Measurements from ENCODE around the gene RGPD8. TPM values are rescaled to one million over a fixed set of nuclear protein-coding genes. Genes with fewer than 3 reads are reported as not detected.
"Not testable (repeated sequence)": the region's sequence is repeated elsewhere in the genome, so short reads cannot be mapped to it uniquely, and the experiment has no call there.

Gene RGPD8
- total RNA-seq: 10 to 100 TPM in 3 of 6 donors, 1 to 10 TPM in 3; 3.5 to 15.4 (median 11.2) TPM
- polyA plus RNA-seq: 1 to 10 TPM in 1 of 2 donors, under 1 TPM in 1; 0.99 to 1.4 TPM

DNA sequence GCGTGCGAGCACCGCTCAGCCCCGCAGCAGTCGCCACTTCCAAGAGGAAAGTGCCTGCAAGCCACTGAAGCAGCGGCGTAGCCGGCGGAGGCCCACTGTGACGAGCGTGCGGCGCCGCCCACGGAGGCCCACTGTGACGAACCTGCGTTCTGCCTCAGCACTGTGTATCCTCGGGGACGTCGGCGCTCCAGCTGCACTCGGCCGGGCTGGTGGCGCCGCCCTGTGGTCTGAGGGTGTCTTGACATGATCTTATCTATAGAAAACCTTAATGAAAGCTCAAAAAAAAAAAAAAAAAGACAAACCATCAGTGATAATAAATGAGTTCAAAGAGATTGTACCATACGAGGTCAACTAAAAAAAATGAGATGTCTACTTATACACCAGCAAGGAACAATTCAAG is at the start of gene RGPD8:
TSS of gene RGPD8 (minus strand) at position 166 of the 400 bp plus-strand sequence. CDS start 192 bp downstream, outside the sequence.
- FAIRE-seq (peak; percentile 99), ATAC-seq (peak; percentile 98 to 100 (median 99)), DNase-seq (peak; percentile 76 to 95 (median 92))
- H3K27me3 ChIP-seq; H3K9me3 ChIP-seq; H3K36me3 ChIP-seq; H3K4me1 ChIP-seq; intact Hi-C loops (cut with DNase I): not testable (repeated sequence)
- H3K27ac ChIP-seq: peak within 1 kb of the TSS in 3 of 4 donors; percentile 51 to 81 (median 57)
- 0 to 1% methylated on average over 12 to 17 of the region's 26 CpGs for WGBS, 2 donors
- TF ChIP-seq, protein P1, sequence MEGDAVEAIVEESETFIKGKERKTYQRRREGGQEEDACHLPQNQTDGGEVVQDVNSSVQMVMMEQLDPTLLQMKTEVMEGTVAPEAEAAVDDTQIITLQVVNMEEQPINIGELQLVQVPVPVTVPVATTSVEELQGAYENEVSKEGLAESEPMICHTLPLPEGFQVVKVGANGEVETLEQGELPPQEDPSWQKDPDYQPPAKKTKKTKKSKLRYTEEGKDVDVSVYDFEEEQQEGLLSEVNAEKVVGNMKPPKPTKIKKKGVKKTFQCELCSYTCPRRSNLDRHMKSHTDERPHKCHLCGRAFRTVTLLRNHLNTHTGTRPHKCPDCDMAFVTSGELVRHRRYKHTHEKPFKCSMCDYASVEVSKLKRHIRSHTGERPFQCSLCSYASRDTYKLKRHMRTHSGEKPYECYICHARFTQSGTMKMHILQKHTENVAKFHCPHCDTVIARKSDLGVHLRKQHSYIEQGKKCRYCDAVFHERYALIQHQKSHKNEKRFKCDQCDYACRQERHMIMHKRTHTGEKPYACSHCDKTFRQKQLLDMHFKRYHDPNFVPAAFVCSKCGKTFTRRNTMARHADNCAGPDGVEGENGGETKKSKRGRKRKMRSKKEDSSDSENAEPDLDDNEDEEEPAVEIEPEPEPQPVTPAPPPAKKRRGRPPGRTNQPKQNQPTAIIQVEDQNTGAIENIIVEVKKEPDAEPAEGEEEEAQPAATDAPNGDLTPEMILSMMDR (IDR thresholded peaks at IDR 0.05): peak; percentile 29 to 38 (median 35)
- H3K4me3 ChIP-seq: peak within 1 kb of the TSS; percentile 22 to 58 (median 45)

DNA sequence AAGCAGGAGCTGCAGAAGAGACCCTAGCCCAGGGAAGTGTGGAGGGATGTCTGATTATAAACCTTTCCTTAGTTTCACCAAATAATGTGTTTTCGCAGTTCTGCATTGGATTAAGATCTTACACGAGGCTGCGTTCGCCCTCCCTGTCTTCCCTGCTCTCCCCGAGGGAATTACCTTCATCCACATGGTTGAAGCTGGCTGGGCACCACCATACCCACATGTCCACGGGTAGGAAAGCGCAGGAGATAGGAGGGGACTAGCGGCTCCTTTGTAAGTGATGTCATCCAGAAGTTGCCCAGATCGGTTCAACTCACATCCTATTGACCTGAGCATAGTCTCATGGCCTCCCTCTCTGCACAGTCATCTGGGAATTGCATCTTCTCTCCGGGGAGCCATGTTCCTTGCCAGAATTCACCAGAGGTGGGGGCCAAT is 49.6 kb upstream of the RGPD8 start:
- 4 to 9% methylated on average over 10 of the region's 10 CpGs for WGBS, 2 donors
- FAIRE-seq: no peak
- no peaks in the 10 kb centered on the region for H3K27me3 ChIP-seq
- peak overlapping the region in 3 of 4 donors; percentile 57 to 66 (median 61) for H3K27ac ChIP-seq
- ATAC-seq: no peak
- peaks cover 3 to 13% (median 7%) of the 10 kb centered on the region in 3 donors for H3K4me1 ChIP-seq
- H3K36me3 ChIP-seq: no peaks in the 10 kb centered on the region
- TF ChIP-seq, protein P1 (IDR thresholded peaks at IDR 0.05): no peak
- DNase-seq: no peak
- intact Hi-C loops (cut with DNase I): loop anchor here in 1 of 3 donors (10.0 kb wide), 1 partner anchor 102 kb away; the partner anchor contains the start of gene CHCHD5
- peak overlapping the region; percentile 64 to 73 (median 70) for H3K4me3 ChIP-seq
- H3K9me3 ChIP-seq: no peaks in the 10 kb centered on the region

DNA sequence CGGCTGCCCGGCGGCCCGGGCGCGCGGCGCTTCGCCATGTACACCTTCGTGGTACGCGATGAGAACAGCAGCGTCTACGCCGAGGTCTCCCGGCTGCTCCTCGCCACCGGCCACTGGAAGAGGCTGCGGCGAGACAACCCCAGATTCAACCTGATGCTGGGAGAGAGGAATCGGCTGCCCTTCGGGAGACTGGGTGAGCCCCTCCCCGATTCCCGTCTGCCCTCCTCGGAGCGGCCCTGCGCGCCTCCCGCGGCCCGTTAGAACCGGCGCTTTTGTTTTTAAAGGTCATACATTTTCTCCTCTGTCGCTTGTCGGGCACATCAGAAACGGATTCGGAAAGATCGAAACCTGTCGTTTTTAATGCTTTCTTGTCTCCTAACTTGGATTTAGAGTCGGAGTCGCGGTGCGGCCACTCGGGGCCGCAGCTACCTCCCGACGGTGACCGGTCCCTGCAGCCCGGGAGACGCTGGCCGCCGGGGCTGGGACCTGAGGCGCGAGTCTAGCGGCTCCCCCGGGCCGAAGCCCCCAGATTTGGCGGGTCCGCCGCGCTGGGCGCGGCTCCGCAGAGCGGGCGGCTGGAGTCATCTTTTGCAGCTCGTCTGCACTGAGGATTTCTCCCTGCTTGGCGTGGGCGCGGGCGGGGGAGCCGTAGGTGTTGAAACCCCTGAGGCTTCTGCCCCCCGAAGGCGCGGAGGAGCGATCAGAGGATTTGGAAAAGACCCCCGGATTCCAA is 49.0 kb upstream of the RGPD8 start:
- intact Hi-C loops (cut with DNase I): loop anchor here in 1 of 3 donors (10.0 kb wide), 1 partner anchor 102 kb away; the partner anchor contains the start of gene CHCHD5
- FAIRE-seq: no peak
- Histone ChIP-seq H3K36me3 (no peaks in the 10 kb centered on the region), H3K27ac (peak overlapping the region; percentile 57 to 67 (median 64)), H3K4me1 (peaks cover 3 to 13% (median 7%) of the 10 kb centered on the region in 3 donors), H3K27me3 (no peaks in the 10 kb centered on the region), H3K4me3 (peak overlapping the region; percentile 64 to 73 (median 70)), H3K9me3 (no peaks in the 10 kb centered on the region)
- DNase-seq: peak; percentile 13 to 73 (median 42)
- TF ChIP-seq, protein P1 (IDR thresholded peaks at IDR 0.05): no peak
- WGBS, 2 donors: 0 to 1% methylated on average over 65 to 77 of the region's 77 CpGs
- peak in 3 of 4 donors; percentile 16 to 20 (median 20) for ATAC-seq

DNA sequence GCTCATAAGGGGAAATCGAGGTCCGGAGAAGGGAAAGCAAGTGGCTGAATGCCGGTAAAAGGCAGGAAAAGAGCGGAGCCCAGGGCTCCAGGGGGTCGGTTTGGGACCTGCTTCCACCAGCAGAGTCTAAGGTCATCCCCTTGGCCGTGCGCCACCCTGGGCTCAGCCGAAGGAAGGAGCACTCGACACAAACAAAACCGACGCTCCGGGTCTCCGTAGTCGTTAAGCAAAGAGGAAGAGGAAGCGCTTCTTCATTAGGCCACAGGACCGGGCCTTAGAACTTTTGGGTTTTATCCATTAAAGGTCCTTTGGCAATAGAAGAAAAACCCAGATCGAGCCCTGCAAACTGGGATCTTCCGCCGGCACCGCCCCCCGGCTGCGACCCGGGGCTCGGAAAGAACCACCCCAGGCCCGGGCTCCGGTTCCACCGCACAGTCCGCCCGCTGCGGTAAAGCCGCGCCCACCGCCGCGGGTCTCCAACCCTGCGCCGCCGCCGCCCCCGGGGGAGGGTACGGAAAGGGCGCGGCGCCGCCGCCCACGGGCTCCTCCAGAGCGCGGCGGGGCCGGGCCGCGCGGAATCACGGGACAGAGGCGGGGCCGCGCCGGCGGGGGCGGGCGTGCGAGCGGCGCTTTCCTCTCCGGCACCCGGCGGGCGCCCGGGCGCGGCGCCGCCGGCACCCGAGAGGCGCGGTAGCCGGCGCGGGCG is 48.2 kb upstream of the RGPD8 start, which contains the start of gene TTL:
TSS of gene TTL (plus strand) at position 629 of the 706 bp plus-strand sequence. CDS start 189 bp downstream, outside the sequence.
- FAIRE-seq (no peak), ATAC-seq (peak; percentile 84 to 89 (median 87)), DNase-seq (peak; percentile 64 to 91 (median 72))
- H3K4me1 ChIP-seq: peaks cover 3 to 13% (median 7%) of the 10 kb centered on the region in 3 donors
- intact Hi-C loops (cut with DNase I): loop anchor here in 1 of 3 donors (10.0 kb wide), 1 partner anchor 103 kb away; the partner anchor contains the start of gene CHCHD5
- no peaks in the 10 kb centered on the region for H3K9me3 ChIP-seq
- no peaks in the 10 kb centered on the region for H3K27me3 ChIP-seq
- H3K36me3 ChIP-seq: no peaks in the 10 kb centered on the region
- TF ChIP-seq, protein P1 (IDR thresholded peaks at IDR 0.05): no peak
- 0% methylated on average over 37 to 82 of the region's 82 CpGs for WGBS, 2 donors
- H3K4me3 ChIP-seq: peak within 1 kb of the TSS; percentile 64 to 85 (median 73)
- peak within 1 kb of the TSS; percentile 57 to 87 (median 76) for H3K27ac ChIP-seq
